HG03469 (cell line): ENCODE results near the gene DFFB.

Experiments
- ATAC-seq: cut with Tn5 transposase; IDR thresholded peaks from one replicate; pipeline ENCODE4 v1.9.1; 2021; ENCODE audit warnings: mild to moderate bottlenecking, moderate library complexity, moderate number of reproducible peaks; ENCODE audit not compliant: unreplicated experiment

Gene DFFB

DNA sequence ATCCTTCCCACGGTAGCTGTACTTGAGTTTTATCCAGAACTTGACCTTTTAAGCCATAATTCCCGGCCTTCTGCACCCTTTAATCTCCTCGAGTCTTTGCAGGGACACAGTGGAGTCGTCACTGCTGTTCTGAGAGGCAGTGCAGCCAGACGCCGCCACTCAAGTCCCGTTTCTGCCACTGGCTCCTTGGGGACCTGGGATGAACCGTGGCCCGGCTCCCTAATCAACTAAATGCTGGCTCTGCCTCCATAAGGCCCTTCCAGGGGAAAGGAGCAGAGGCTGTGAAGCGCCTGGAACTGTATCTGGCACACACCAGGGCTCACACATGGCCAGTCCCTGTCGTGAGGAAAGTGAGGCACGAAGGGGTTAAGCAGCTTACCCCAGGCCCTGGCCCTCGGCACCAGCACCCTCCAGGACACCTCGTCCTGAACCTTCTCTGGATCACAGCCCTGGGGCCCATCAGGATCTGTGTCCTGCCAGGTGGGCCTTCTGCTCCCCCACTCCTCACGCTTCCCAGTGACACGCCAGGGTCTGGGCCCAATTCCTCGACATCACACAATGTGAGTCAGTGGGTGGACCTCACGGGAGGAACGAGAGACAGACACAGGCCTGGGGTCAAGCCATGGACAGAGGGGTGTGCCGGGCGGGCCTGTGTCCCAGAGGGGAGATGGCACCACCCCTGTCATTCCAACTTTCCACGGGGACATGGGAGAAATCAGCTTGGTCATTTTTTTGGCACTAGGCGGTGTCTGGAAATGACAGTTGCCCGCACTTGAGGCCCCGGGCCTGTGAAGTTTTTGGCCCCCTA, 66.3 kb downstream of the DFFB start:
- ATAC-seq = no peak

DNA sequence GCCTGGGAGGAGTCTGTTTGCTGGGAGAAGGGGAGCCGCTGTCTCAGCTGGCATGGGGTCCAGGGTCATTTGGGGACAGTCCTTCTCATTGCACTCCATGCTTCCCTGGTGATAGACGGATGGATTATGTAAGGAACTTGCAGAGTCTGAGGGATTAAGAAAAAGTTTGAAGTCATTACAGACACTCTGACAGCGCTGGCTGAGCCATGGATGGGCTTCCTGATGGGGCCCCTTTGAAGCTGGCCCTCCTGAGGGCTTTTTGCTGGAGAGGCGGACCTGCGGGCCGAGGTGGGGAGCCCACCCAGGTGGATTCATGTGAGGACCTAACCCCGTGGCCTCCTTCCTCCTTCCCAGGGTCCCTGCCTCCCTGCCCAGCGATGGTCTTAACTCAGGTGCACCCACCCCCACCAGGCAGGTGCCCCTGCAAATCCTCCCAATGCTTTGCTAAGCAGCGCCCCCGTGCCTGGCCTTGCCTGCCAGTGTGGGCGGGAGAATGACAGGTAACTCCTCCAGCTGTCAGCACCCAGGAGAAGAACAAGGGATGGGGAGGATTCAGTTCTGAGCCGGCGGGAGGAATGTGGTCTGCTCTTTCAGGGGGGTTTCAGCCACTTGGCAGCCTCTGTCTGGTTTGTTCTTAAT, 67.0 kb downstream of the DFFB start:
- ATAC-seq = no peak

DNA sequence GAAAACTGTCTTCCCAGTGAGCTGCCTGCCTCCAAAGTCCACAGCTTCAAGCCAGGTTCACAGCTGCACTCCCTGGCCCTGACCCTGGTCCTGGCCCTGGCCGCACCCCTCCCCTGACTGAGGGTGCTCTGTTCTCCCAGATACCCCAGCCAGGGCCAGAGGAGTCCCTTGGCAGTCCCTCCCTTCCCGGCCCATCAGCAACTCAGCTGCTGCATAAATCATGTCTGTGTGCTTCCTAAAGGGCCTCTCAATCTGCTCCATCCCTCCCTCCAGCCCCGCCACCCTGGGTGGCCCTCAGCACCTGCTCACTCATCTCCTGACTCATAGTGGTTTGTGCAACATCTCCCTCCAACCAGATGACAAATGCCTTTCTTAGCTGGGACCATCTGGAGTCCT, 67.5 kb downstream of the DFFB start:
- no peak for ATAC-seq

DNA sequence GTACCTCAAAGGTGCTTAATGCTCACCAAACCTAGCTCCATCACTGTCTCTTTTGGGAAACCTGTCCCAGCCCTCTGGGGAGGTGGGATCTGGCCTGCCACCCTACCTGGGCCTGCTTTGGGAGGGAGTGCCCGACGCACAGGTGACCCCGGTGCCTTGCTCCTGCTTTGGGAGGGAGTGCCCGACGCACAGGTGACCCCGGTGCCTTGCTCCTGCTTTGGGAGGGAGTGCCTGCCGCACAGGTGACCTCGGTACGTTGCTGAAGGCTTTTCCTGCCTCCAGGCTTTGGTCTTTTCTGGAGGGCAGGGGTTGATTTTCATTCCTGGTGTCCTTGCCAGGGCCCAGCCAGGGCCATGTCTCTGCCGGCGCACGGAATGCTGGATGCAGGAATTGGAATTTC, 68.0 kb downstream of the DFFB start:
- no peak for ATAC-seq

DNA sequence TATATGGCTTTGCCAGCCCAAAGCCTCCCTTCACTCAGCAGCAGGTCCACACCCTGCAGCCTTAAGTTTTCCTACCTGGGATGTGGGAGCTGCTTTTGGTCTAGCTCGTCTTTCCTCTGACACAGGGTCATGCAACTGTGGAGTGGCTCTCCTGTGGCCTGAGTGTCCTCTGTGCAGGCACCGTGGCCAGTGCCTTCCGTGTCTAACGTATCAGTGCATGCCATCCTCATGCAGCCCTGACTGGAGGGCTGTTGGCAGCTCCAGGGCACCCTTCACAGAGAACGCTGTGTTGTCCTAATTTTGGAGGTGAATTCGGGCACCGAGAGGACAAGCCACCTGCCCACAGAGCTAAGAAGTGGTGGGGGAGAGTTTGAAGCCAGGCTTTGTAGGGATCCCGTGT, 68.5 kb downstream of the DFFB start:
- no peak for ATAC-seq

DNA sequence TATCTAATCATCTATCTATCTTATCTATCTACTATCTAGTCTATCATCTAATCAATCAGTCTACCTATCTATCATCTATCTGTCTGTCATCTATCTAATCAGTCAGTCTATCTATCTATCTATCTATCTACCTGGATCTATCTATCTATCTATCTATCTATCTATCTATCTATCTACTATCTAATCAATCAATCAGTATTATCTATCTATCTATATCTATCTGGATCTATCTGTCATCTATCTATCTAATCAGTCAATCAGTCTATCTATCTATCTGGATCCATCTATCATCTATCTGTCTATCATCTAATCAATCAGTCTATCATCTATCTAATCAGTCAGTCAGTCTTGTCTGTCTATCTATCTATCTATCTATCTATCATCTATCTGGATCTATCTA, 69.7 kb downstream of the DFFB start:
- ATAC-seq = no peak

DNA sequence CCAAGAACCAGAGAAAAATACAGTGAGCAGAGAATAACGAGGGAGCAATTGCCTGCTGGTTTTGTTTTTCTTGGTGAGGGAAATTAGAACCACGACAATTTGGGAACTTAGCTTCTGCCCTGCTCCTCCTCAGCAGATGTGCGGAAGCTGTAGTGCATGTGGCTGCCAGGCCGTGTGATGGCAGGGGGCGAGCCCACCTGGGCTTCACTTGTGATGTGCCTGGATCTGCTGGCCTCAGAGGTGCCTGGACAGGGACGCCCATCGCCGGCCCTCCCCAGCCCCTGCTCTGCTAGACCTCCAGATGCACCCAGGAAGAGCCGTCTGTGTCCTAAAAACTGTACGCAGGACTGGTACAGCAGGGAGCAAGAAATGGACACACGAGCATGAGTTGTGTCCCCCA, 71.3 kb downstream of the DFFB start:
- no peak for ATAC-seq

DNA sequence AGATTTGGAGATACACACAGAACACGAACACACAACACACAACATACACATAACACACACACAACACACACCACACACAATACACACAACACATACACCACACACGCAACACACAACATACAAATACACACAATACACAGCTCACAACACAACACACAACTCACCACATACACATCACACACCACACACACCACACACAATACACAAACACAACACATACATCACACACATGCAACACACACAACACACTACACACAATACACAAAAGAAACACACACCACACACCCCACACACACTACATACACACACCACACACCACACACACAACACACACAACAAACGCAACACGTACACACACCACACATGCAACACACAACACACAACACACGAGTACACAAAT, 71.8 kb downstream of the DFFB start:
- ATAC-seq = no peak

DNA sequence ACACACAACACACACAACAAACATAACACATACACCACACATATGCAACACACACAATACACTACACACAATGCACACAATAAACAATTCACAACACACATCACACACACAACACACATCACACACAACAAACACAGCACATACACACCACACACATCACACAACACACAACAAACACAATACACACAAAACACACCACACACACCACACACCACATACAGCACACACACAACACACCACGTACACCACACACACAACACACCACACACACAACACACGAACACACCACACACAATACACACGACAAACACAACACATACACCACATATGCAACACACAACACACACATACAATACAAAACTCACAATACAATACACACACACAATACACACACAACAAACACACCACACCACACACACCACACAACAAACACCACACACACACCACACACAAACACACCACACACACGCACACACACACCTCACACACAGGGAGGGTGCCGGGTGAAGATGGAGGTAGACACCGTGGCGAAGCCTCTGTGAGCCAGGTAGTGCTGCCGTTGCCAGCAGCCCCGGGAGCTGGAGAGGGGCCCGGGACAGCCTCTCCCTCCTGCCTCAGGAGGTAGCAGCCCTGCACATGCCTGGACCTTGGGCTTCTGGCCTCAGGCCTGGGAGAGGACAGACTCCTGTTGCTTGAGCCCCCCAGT, 73.2 kb downstream of the DFFB start:
- ATAC-seq = no peak

DNA sequence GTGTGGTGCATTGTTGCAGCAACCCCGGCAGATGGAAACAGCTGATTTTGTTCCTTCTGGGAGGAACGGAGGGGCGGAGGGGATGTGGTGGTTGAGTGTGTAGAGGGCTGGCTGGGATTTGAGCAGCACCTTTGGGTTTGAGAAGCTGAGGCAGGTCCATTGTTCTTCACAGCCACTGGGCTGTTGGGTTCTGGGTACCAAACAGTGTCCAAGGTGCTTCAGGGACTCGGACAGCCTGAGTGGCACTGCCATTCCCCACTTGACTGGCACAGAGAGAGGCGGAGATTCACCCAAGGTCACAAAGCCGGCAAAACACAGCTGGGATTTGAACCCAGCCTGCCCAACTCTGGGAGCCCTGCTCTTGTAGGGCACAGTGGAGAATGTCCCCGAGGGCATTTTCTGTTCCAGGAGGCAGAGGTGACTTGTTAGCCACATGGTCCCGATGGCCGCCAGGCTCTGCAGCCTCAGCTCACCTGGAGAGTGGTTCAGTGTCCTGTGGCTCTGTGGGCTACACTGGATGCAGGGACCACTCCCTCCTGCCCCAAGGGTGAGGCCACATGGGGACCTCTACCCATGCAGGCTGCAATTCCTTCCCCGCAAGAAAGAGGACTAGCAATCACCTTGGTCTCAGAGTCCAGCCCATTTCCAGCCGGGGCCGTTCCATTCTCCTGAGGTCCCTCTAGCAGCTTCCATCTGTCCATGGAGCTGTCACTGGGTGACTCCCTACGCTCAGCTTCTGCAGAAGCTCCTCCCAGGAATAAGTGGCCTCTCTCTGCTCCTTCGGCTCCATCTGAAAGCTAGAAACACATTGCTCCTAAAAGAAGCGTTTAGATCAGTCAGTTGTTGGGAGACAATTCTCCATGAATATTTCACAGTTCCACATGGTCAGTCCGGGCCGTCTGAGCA, 74.0 kb downstream of the DFFB start:
- ATAC-seq = no peak

DNA sequence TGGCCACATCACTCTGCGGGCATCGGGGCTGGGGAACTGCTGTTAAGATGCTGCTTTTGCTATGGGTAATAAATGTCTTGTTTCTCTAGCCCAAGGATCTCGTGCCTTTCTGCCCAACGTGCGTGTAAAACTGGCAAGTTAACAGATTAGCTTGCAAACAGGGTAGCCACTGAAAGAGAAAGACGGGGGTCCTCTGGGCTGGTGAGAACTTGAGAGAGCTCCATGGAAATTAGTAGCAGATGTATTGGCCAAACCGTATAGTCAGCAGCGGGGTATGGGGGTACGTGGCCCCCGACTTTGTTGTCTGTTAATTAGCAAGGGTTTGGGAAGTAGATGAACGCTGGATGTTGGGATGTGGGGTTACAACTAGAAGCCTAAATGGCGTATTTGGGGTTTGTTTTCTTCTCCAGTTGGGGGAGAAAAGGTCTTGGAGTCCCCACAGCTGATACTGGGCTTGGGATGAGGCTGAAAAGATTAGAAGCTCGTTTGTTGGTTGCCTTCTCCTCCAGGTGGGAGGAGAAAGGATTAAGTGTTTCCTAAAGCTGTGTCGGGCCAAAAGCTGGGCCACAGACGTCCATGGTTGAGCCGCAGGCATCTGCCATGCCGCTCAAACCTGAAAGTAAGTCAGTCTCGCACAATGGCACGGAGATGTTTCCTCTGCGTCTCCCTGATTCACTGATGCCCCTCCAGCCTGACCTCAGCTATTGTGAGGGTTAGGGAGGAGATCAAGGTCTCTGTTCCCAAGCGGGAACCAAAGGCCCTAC, 75.1 kb downstream of the DFFB start:
- ATAC-seq = no peak
